GM18502 (cell line): ENCODE results near the gene NSD1.

ENCODE experiments used
- ATAC-seq: cut with Tn5 transposase; IDR thresholded peaks from one replicate; pipeline ENCODE4 v1.9.1; 2021; ENCODE audit warnings: mild to moderate bottlenecking; ENCODE audit not compliant: unreplicated experiment, poor library complexity

NSD1 gene

GRCh38 chr5:177319913-177320588 lies 186.5 kb downstream of the NSD1 start:
- ATAC-seq: no peak

GRCh38 chr5:177320879-177321278 lies 187.3 kb downstream of the NSD1 start:
- ATAC-seq: no peak

DNA sequence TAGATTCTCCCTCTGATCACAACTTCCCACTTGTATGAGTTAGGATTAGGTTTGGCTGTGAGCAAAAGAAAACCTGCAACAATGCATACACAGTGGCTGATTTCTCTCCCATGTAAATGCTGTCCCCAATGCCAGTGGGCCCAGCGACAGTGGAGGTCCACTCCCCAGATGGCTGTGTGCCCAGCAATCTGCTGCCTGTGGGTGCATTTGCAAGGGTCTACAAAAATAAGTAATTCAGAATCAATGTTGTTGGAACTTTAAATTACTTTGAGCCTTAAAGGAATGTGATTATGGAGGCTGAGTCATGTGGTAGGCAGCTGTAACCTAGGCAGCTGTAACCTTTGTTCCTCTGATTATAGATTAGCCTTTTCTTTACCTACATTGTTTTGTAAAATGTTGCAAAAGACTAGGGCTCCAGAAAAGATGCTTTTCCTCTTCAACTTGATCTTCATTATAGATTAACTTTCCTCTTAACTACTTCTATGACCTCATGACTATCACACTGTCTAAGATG lies 192.4 kb downstream of the NSD1 start:
- no peak for ATAC-seq

DNA sequence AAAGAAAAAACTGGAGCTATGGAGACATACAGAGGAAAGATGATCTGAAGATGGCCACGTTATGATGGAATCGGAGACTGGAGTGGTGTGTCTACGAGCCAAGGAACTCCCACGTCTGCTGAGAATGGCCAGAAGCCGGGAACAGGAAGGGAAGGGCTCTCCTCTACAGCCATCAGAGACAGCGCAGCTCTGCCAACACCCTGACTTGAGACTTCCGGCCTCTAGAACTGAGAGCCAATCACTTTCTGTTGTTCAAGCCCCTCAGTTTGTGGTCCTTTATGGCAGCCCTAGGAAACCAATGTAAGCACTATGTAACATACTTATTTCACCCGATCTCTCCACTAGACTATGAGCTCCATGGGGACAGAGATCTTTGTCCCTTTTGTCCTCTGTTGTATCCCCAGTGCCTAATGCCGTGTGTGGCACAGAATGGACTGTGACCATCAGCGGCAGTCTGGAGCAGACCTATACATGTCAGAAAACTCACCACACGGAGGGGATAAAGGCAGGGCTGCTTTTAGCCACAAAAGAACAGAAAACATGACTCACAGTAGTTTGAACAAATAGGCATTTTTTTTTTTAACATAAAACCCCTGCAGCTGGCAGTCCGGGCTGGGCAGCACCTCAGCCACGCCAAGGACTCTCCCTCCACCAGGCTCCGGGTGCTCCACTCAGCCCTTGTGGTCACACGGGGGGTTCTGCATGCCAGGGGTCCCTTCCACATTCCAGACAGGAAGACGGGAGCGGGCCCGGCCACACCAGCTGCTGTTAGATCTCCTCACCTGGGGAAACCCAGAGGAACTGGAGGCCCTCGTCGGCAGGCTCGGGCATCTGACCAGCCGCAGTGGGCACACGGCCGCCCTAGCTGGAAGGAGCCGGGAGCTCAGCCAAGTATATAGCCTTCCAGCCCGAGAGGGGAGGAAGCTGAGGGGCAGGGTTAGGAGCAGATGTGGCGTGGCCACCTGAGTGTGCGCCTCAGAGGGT lies 194.3 kb downstream of the NSD1 start:
- no peak for ATAC-seq

DNA sequence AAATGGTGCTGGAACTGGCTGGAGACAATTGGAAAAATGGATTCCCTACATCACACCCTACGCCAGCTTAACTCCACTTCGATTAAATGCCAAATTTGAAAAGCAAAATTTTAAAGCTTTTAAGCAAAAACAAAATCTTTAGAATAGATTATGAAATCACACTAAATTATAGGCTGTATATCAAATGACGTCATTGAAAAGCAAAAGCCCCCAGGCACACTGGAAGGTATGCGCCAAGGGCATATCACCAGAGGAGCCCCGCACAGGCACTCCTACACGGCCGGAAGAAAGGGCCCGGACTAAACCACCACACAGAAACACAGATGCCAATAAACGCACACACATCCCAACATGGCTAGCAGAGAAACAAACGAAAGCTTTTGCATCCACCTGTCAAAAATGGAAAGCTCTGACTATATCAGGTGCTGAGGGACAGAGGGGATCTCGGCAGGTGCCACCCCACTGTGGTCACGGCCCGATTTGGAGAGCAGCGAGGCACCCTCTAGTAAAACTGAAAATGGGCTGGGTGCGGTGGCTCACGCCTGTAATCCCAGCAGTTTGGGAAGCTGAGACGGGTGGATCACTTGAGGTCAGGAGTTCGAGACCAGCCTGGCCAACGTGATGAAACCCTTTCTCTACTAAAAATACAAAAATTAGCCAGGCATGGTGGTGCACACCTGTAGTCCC lies 195.1 kb downstream of the NSD1 start:
- no peak for ATAC-seq

GRCh38 chr5:177329883-177330282 lies 196.3 kb downstream of the NSD1 start:
- no peak for ATAC-seq

DNA sequence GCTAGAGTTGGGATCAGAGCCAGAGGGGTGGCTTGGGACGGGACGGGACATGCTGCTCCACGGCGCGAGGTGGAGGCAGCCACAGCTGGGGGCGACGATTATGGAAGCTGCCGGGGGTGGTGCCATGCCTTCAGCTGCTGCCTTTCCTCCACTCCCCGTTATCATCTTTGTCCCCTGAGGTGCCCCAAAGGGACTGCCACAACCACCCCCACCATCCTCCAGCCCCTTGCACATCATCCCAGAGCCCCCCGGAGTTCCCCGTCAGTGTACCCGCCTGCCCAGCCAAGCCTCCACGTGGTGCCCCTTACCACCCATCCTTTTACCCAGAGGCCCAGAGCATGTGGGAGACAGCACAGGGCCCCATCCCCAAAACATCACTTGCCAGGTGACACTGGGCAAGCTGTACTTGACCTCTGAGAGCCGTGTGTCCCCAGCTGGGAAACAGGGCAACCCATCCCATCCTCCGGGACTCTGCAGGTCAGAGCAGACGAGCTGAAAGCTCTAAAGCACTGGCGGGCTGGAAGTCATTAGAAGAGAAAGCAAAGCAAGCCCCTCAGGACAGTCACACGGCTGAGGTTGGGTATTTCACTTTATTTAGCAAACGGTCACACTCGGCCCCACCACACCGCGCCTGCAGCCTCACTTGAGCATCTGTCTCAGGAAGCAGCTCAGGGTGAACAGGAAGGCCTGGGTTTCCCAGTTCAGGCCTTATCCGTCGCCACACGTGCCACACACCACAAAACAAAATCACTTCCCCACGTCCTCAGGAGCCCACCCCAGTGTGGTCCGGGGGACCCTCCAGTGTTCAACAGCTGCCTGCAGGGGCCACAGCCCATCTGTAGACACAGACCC lies 197.6 kb downstream of the NSD1 start:
- ATAC-seq: no peak

DNA sequence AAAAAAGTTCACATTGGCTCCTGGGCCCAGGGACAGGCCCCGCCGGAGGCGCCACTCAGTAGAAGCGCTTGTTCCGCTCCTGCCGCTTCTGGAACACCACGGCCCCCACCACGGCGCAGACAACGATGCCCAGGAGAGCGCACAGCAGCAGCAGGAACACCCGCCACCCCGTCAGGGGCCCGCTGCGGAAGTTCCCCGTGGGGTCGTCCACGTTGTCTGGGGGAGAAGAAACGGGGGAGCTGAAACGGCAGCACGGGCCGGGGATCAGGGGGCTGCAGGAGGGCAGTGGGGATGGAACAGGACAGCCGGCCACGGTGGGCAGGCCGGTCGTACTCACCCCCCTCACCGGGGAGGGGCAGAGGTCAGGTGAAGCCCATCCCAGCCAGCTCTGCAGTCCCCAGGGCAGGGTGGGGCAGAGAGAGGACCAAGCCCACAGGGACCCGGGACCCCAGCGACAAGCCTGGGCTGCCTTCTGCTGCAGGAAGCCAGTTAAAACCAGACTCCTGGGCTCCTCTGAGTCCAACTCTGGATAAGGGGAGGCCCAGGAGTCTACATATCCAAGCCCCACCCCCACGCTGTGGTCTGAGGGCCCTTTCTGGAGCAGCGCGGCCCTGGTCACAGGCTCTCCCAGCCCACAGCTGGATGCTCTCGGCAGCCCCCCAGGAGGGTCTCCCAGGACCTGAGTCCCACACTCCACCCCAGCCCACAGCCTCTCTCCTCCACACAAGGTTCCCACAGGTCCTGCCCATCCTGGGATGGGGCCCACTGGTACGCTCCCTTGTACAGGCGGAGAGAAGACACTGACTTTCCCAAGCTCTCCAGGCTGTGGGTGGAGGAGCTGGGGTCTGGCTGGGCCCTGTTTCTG lies 198.7 kb downstream of the NSD1 start:
- no peak for ATAC-seq

- ATAC-seq: no peak
These were observed 199.3 kb downstream of the NSD1 start for GRCh38 chr5:177332896-177333260.

DNA sequence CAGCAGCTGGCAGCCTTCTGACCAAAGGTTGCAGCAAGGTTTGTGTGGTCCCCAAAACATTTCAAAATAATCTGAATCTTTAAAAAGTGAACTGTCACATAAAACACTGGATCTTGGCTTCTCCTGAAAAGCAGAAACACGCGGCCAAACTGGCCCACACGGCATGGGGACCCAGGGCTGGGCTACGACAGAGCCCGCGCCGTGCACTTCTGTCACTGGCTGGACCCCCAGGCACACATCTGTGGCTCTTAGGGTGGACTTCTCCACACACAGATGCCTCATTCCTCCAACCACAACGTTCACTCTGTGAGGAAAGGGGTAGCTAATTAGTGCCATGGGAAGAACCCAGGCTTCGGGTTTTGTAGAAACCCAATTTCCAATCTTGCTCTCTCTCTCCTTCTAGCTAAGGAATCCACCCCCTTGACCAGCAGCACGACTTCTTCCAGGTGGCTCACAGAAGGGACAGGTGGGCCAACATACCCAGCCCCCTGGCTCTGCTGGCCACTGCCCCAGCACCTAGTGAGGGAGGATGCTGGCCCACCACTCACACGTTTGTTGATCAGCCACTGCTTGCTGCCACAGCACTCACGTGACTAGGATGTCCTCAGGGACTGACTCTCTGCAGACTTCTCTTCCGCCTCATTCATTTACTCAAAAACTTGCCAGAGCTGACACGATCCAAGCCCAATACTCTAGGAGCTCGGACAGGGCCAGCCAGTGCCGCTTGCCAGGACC lies 200.0 kb downstream of the NSD1 start:
- no peak for ATAC-seq

DNA sequence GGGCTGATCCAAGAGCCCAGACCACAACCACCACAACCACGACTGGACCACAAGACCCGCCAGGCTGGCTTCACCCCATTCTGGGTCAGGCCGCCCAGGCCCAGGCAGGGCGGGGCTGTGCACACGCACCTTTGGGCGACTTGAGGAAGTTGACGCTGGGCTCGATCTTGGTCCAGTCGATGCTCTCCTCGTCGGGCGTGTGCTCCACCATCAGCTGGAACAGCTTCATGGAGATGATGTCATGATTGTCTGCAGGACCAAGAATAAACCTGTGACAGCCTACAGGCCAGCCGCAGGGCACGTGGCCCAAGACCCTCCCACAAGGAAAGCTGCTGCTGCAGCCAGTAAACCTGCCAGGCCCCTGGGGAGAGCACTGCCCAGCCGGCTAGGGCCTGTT lies 200.6 kb downstream of the NSD1 start:
- no peak for ATAC-seq

DNA sequence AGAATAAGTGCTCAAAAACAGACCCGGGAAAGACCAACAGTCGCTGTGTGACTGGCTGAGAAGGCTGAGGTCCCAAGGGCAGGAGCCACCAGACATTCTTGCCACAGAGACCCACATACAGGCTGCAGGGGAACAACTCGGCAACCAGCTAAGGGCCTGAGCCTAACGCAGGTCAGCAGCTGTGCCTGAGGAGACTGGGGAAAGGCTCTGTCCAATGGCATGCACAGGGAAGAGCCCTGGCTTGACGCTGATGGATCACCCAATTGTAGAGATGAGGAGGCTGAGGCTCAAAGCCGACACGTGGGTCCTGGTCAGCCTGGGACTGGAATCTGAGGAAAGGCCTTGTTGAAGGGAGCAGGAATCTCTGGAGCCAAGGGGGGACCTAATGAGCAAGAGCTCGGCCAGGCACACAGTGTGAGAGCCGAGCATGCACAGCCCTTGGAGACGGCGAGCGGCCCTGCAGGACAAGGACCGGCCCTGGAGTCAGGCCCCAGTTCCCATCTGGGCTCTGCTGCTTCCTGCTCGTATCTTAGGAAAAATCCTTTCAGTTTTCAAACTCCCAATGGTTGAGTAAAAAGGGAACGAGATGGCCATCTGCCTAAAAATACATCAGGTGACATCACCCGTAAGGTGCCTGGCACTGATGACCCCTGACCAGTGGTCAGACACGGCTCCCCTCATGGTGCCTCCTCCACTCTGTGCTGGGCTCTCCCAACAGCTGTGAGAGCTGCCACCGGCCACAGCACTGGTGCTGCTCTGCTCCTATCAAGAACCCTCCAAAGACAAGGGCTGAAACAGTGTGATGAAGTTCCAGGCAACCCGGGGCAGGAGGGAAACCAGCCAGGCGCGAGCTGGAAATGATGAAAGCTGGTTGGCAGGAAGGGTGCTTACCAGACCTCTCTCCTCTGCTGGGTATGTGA lies 201.5 kb downstream of the NSD1 start:
- ATAC-seq: no peak

- no peak for ATAC-seq
These were observed 202.1 kb downstream of the NSD1 start for GRCh38 chr5:177335701-177336065.

DNA sequence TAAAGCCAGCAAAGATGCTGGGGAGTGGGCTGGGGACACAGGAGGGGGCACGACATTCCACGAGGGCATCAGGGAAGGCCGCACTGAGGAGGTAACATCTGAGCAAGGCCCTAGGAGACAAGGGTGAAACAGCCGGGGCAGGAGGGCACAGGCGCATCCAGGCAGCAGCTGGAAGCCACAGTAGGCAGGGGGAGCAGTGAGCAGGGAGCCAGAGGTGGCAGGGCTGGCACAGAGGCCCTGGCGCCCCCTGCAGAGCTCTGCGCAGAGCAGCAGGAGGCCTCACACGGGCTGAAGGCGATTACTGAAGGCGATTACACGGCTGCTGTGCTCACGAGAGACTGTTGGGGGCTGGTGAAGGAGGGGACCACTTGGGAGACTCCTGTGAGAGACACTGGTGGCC lies 202.5 kb downstream of the NSD1 start:
- no peak for ATAC-seq

DNA sequence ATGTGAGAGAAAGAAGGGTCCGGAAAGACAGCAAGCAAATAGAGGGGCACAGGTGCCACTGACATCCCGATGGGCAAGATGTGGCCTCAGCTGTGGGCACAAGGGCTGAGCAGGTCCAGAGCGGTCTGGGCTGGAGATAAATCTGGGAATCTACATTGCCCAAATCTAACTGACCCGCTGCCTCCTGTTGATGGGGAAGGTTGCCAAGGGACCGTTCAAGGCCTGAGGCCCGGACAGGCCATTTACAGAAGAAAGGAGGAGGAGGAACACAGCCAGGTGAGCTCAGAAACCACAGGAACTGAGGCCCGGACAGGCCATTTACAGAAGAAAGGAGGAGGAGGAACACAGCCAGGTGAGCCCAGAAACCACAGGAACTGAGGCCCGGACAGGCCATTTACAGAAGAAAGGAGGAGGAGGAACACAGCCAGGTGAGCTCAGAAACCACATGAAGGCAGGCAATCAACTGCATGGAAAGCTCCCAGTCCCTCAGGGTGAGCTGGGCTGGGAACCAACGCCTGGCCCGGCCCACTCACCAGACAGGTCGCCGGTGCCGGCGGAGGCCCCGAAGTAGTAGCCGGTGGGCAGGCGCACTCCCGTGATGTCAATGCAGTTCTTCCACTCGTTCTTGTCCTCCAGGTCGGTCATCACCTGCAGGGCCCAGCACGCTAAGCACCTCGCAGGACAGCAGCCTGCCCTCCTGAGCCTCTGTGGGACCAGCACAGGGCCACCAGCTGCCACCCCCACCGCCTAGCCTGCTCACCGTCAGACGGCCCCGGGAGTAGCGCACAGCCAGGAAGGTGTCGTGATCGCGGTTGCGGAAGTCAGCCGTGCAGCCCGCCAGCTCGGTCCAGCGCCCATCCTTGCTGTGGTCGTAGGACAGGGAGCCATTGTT lies 203.3 kb downstream of the NSD1 start:
- no peak for ATAC-seq
